SK-N-SH (cell line): Measurements from ENCODE around the gene RASSF1. TPM values are rescaled to one million over a fixed set of nuclear protein-coding genes. Genes with fewer than 3 reads are reported as not detected.
A peak's percentile ranks its signal among the peaks of the same experiment; 100 is the strongest.

ENCODE experiments used
- EP300 ChIP-seq, 2 experiments: IDR thresholded peaks; 2 replicates each; pipeline versions ENCODE4 v1.4.0 to v1.6.1; 2012; ENCODE audit warnings: borderline replicate concordance in 1 of 2, low read depth in 1 of 2, low read length in 1 of 2
- EZH2phosphoT487 ChIP-seq: fragments of 200-600 bp; sonication (generic); IDR thresholded peaks from 2 replicates; pipeline ENCODE4 v1.6.1; 2017; ENCODE audit warnings: low read depth, mixed run types, mild to moderate bottlenecking, antibody characterized with exemption, moderate library complexity, borderline replicate concordance
- FOSL2 ChIP-seq: IDR thresholded peaks from 2 replicates; pipeline ENCODE4 v1.4.0; 2012; ENCODE audit warnings: low read depth, mild to moderate bottlenecking, moderate library complexity, borderline replicate concordance
- FOXJ3 ChIP-seq: sonication (generic); formaldehyde crosslinking; IDR thresholded peaks from 2 replicates; pipeline ENCODE4 v1.5.1; 2020; ENCODE audit warnings: mild to moderate bottlenecking, missing genetic modification reagents
- FOXM1 ChIP-seq: IDR thresholded peaks from 2 replicates; pipeline ENCODE4 v1.4.0; 2012; ENCODE audit warnings: low read depth, mild to moderate bottlenecking
- GABPA ChIP-seq: IDR thresholded peaks from 2 replicates; pipeline ENCODE4 v1.4.0; 2012; ENCODE audit warnings: low read depth, mild to moderate bottlenecking
- GATA2 ChIP-seq: sonication (generic); formaldehyde crosslinking; IDR thresholded peaks from 2 replicates; pipeline ENCODE4 v1.5.0; 2020; ENCODE audit warnings: mild to moderate bottlenecking, missing genetic modification reagents
- MAX ChIP-seq: IDR thresholded peaks from 2 replicates; pipeline ENCODE4 v1.4.0; 2012; ENCODE audit warnings: low read depth
- MEF2A ChIP-seq: IDR thresholded peaks from 2 replicates; pipeline ENCODE4 v1.4.0; 2012; ENCODE audit warnings: low read depth, borderline replicate concordance
- MXI1 ChIP-seq: IDR thresholded peaks from 2 replicates; pipeline ENCODE4 v1.6.1; 2012; ENCODE audit warnings: mild to moderate bottlenecking, low read depth, low read length, improper control_type of control experiment
- NFIC ChIP-seq: IDR thresholded peaks from 2 replicates; pipeline ENCODE4 v1.4.0; 2012; ENCODE audit warnings: borderline replicate concordance
- NRF1 ChIP-seq: IDR thresholded peaks from 2 replicates; pipeline ENCODE4 v1.6.1; 2012; ENCODE audit warnings: low read depth, mild to moderate bottlenecking, low read length
- POLR2AphosphoS5 ChIP-seq: IDR thresholded peaks from 2 replicates; pipeline ENCODE4 v1.6.1; 2012; ENCODE audit warnings: low read depth, low read length
- RAD21 ChIP-seq: IDR thresholded peaks from 2 replicates; pipeline ENCODE4 v1.6.1; 2012; ENCODE audit warnings: mild to moderate bottlenecking, low read length
- RCOR1 ChIP-seq: fragments of 150-350 bp; IDR thresholded peaks from 2 replicates; pipeline ENCODE4 v1.6.1; 2017; ENCODE audit warnings: antibody characterized with exemption, low read length
- REST ChIP-seq: IDR thresholded peaks from 2 replicates; pipeline ENCODE4 v1.6.1; 2012; ENCODE audit warnings: mild to moderate bottlenecking, low read depth, low read length, moderate library complexity
- RFX5 ChIP-seq: IDR thresholded peaks from 2 replicates; pipeline ENCODE4 v1.6.1; 2012; ENCODE audit warnings: mild to moderate bottlenecking, improper control_type of control experiment, low read length
- RXRA ChIP-seq: IDR thresholded peaks from 2 replicates; pipeline ENCODE4 v1.4.0; 2012; ENCODE audit warnings: low read depth, mild to moderate bottlenecking, borderline replicate concordance
- SMC3 ChIP-seq: IDR thresholded peaks from 2 replicates; pipeline ENCODE4 v1.6.1; 2012; ENCODE audit warnings: low read depth, low read length, improper control_type of control experiment
- TCF12 ChIP-seq: IDR thresholded peaks from 2 replicates; pipeline ENCODE4 v1.4.0; 2012
- TEAD4 ChIP-seq: IDR thresholded peaks from 2 replicates; pipeline ENCODE4 v1.4.0; 2012; ENCODE audit warnings: mild to moderate bottlenecking, borderline replicate concordance; ENCODE audit not compliant: insufficient read depth
- YY1 ChIP-seq: IDR thresholded peaks from 2 replicates; pipeline ENCODE4 v1.4.0; 2012; ENCODE audit warnings: low read depth, mild to moderate bottlenecking
- polyA plus RNA-seq, 3 experiments: library from polyadenylated mRNA; depleted of rRNA; stranded (reverse); fragments of >200 nt; gene quantifications; 2 replicates each; pipeline ENCODE4 v1.2.3, GENCODE V29; 2012
- TF ChIP-seq, protein P1 (sequence below): fragments of 200-600 bp; sonication (generic); IDR thresholded peaks from 2 replicates; pipeline ENCODE4 v1.6.1; 2017; ENCODE audit warnings: antibody characterized with exemption, mild to moderate bottlenecking, moderate library complexity
- TF ChIP-seq, protein P2 (sequence below): IDR thresholded peaks from 2 replicates; pipeline ENCODE4 v1.4.0; 2012; ENCODE audit warnings: low read depth, borderline replicate concordance

The RASSF1 gene
- polyA plus RNA-seq, 1 of the 3 experiments (the other 2 are of a cell fraction) = 28.1 TPM

DNA sequence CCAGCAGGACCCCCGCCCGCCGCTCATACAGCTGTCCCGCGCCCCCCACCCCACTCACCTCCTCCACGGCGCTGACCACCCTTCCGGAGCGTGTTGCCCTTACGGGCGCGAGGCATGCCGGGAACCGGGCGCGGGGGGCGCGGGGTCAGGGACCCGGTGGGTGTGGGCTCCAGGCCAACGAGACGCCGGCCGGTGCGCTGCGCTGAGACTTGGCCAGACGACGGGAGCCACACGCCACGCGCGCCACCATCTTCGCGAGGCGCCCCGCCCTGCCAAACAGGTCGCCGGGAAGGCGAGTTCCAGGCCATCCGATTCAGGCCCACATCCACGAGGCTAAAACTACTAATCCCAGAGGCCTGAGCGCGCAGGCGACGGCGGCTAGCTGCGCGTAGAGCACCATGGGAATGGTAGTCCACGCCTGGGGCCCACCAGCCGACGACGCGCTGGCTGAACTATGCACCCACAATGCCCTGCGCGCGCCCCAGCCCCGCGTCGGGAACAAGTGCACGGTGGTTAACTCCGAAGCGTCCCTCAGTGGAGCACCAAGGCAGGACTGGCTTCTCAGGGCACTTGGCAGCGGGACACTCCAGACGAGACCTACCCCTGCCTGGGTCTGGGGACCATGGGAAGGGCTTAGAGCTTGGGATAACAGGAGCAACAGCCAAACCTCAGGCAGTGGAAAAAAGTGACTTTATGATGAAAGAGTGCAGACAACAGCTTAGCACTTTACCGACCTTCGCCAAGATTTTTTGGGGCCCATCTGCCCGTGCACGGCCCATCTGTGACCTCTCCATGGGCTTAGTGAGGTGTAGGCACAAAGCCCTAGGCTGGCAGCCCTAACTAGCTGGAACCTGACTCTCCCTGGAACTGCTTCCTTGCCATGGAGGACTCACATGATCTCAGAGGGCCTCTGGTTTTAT lies 48.2 kb downstream of the RASSF1 start, which contains the start of gene IFRD2 (continued):
- TF ChIP-seq, protein P1, sequence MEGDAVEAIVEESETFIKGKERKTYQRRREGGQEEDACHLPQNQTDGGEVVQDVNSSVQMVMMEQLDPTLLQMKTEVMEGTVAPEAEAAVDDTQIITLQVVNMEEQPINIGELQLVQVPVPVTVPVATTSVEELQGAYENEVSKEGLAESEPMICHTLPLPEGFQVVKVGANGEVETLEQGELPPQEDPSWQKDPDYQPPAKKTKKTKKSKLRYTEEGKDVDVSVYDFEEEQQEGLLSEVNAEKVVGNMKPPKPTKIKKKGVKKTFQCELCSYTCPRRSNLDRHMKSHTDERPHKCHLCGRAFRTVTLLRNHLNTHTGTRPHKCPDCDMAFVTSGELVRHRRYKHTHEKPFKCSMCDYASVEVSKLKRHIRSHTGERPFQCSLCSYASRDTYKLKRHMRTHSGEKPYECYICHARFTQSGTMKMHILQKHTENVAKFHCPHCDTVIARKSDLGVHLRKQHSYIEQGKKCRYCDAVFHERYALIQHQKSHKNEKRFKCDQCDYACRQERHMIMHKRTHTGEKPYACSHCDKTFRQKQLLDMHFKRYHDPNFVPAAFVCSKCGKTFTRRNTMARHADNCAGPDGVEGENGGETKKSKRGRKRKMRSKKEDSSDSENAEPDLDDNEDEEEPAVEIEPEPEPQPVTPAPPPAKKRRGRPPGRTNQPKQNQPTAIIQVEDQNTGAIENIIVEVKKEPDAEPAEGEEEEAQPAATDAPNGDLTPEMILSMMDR = no peak
- TF ChIP-seq REST (no peak), FOXJ3 (CRISPR knock-in tag) (no peak), EZH2phosphoT487 (no peak), NFIC (peak; percentile 40; the same call in 1 of the 2 replicates), RXRA (no peak), YY1 (peak; percentile 91), RCOR1 (peak; percentile 30), TCF12 (peak; percentile 16; the same call in 1 of the 2 replicates), SMC3 (no peak), MXI1 (peak; percentile 72), RFX5 (no peak), FOXM1 (no peak), GABPA (peak; percentile 49; the same call in 1 of the 2 replicates), EP300 (IDR thresholded peaks at IDR 0.05; ENCODE audit: borderline replicate concordance in 1 of 2, low read depth in 1 of 2, low read length in 1 of 2) (no peak), GATA2 (CRISPR knock-in tag) (no peak), RAD21 (no peak), NRF1 (peak; percentile 55), MEF2A (no peak), MAX (peak; percentile 91), POLR2AphosphoS5 (peak; percentile 86), TEAD4 (no peak), FOSL2 (no peak)
- TF ChIP-seq, protein P2, sequence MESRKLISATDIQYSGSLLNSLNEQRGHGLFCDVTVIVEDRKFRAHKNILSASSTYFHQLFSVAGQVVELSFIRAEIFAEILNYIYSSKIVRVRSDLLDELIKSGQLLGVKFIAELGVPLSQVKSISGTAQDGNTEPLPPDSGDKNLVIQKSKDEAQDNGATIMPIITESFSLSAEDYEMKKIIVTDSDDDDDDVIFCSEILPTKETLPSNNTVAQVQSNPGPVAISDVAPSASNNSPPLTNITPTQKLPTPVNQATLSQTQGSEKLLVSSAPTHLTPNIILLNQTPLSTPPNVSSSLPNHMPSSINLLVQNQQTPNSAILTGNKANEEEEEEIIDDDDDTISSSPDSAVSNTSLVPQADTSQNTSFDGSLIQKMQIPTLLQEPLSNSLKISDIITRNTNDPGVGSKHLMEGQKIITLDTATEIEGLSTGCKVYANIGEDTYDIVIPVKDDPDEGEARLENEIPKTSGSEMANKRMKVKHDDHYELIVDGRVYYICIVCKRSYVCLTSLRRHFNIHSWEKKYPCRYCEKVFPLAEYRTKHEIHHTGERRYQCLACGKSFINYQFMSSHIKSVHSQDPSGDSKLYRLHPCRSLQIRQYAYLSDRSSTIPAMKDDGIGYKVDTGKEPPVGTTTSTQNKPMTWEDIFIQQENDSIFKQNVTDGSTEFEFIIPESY = peak; percentile 90
